Parathyroid adenoma (tissue), 2 donors: Measurements from ENCODE around the gene YIPF6.

Source experiments
- H2AFZ ChIP-seq: fragments of 300-600 bp; sonication (generic); one replicate; pipeline ENCODE4 v1.7.0; 2017; ENCODE audit warnings: antibody characterized with exemption, mild to moderate bottlenecking
- H3K27ac ChIP-seq: fragments of 300-600 bp; sonication (generic); one replicate; pipeline ENCODE4 v1.7.0; 2017
- H3K27me3 ChIP-seq: fragments of 300-600 bp; sonication (generic); one replicate; pipeline ENCODE4 v1.7.0; 2017; ENCODE audit warnings: low read length; ENCODE audit not compliant: control insufficient read depth, insufficient read depth
- H3K36me3 ChIP-seq: fragments of 300-600 bp; sonication (generic); one replicate; pipeline ENCODE4 v1.7.0; 2017; ENCODE audit warnings: low read length; ENCODE audit not compliant: control insufficient read depth, insufficient read depth
- H3K4me1 ChIP-seq: fragments of 300-600 bp; sonication (generic); one replicate; pipeline ENCODE4 v1.7.0; 2017; ENCODE audit warnings: control low read depth
- H3K4me2 ChIP-seq: fragments of 300-600 bp; sonication (generic); one replicate; pipeline ENCODE4 v1.7.0; 2017; ENCODE audit warnings: low read length
- H3K4me3 ChIP-seq: fragments of 300-600 bp; sonication (generic); one replicate; pipeline ENCODE4 v1.7.0; 2017; ENCODE audit warnings: low read depth, low read length
- H3K79me2 ChIP-seq: fragments of 300-600 bp; sonication (generic); one replicate; pipeline ENCODE4 v1.7.0; 2017; ENCODE audit warnings: control low read depth
- H3K9ac ChIP-seq: fragments of 300-600 bp; sonication (generic); one replicate; pipeline ENCODE4 v1.7.0; 2017; ENCODE audit warnings: mild to moderate bottlenecking
- H3K9me3 ChIP-seq: fragments of 300-600 bp; sonication (generic); one replicate; pipeline ENCODE4 v1.7.0; 2017; ENCODE audit warnings: low read length; ENCODE audit not compliant: control insufficient read depth
- CTCF ChIP-seq: fragments of 300-600 bp; sonication (generic); IDR thresholded peaks from one replicate; pipeline ENCODE4 v1.7.0; 2017; ENCODE audit warnings: antibody characterized with exemption, mild to moderate bottlenecking
- donor health status: primary hyperparathyroidism.

YIPF6 gene

GRCh38 chrX:68498508-68499379 lies at the start of gene YIPF6:
Gene YIPF6, plus strand, starts transcription at chrX:68499051. Its CDS starts 16 bp downstream, at chrX:68499067.
- Histone ChIP-seq H3K79me2 (peaks cover 18% of the 10 kb centered on the region), H3K9me3 (no peaks in the 10 kb centered on the region), H3K4me1 (no peaks in the 10 kb centered on the region), H3K36me3 (no peaks in the 10 kb centered on the region), H2AFZ (peak within 1 kb of the TSS; percentile 93), H3K4me2 (peak within 1 kb of the TSS; percentile 79), H3K27ac (peak within 1 kb of the TSS; percentile 95), H3K4me3 (peak within 1 kb of the TSS; percentile 81), H3K9ac (peak within 1 kb of the TSS; percentile 84), H3K27me3 (no peaks in the 10 kb centered on the region)
- TF ChIP-seq CTCF = no peak

- Histone ChIP-seq H3K9me3 (no peaks in the 10 kb centered on the region), H3K27ac (no peak overlapping the region), H3K27me3 (no peaks in the 10 kb centered on the region), H3K4me1 (no peaks in the 10 kb centered on the region), H3K79me2 (no peaks in the 10 kb centered on the region), H2AFZ (no peak overlapping the region), H3K4me3 (no peak overlapping the region), H3K36me3 (no peaks in the 10 kb centered on the region), H3K9ac (no peak overlapping the region), H3K4me2 (no peak overlapping the region)
- TF ChIP-seq CTCF = no peak
Observed at GRCh38 chrX:68451720-68452119, 47.1 kb upstream of the YIPF6 start.

GRCh38 chrX:68454476-68455150 lies 44.2 kb upstream of the YIPF6 start:
- Histone ChIP-seq H3K27me3 (no peaks in the 10 kb centered on the region), H3K4me2 (no peak overlapping the region), H3K4me3 (no peak overlapping the region), H3K4me1 (no peaks in the 10 kb centered on the region), H3K9me3 (no peaks in the 10 kb centered on the region), H3K36me3 (no peaks in the 10 kb centered on the region), H3K9ac (no peak overlapping the region), H2AFZ (peak overlapping the region; percentile 60), H3K79me2 (no peaks in the 10 kb centered on the region), H3K27ac (peak overlapping the region; percentile 63)
- TF ChIP-seq CTCF = no peak

GRCh38 chrX:68455151-68455510 lies 43.7 kb upstream of the YIPF6 start:
- Histone ChIP-seq H3K4me3 (no peak overlapping the region), H3K27ac (no peak overlapping the region), H2AFZ (no peak overlapping the region), H3K36me3 (no peaks in the 10 kb centered on the region), H3K27me3 (no peaks in the 10 kb centered on the region), H3K9ac (no peak overlapping the region), H3K4me2 (no peak overlapping the region), H3K4me1 (no peaks in the 10 kb centered on the region), H3K79me2 (no peaks in the 10 kb centered on the region), H3K9me3 (no peaks in the 10 kb centered on the region)
- TF ChIP-seq CTCF = no peak
